HG03045 (cell line): ENCODE data around the gene KSR2.
"Not testable (repeated sequence)": the region's sequence is repeated elsewhere in the genome, so short reads cannot be mapped to it uniquely, and the experiment has no call there.

Experiments used
- ATAC-seq: cut with Tn5 transposase; IDR thresholded peaks from one replicate; pipeline ENCODE4 v1.9.1; 2021; ENCODE audit warnings: mild to moderate bottlenecking, moderate library complexity; ENCODE audit not compliant: unreplicated experiment

KSR2 gene

GRCh38 chr12:117829108-117829507, 139.7 kb downstream of the KSR2 start:
- no peak for ATAC-seq

GRCh38 chr12:117827660-117828059, 141.1 kb downstream of the KSR2 start:
- no peak for ATAC-seq

- ATAC-seq: no peak
Observed at GRCh38 chr12:117825827-117826226, 143.0 kb downstream of the KSR2 start.

GRCh38 chr12:117821480-117822175, 147.2 kb downstream of the KSR2 start:
- ATAC-seq: no peak

- ATAC-seq: no peak
Observed at GRCh38 chr12:117820216-117820907, 148.4 kb downstream of the KSR2 start.

GRCh38 chr12:117819160-117819559, 149.6 kb downstream of the KSR2 start:
- no peak for ATAC-seq

- no peak for ATAC-seq
Observed at GRCh38 chr12:117818400-117818799, 150.4 kb downstream of the KSR2 start.

- no peak for ATAC-seq
Observed at GRCh38 chr12:117809509-117809908, 159.3 kb downstream of the KSR2 start.

- no peak for ATAC-seq
Observed at GRCh38 chr12:117807946-117808345, 160.8 kb downstream of the KSR2 start.

- ATAC-seq: no peak
Observed at GRCh38 chr12:117807355-117807754, 161.4 kb downstream of the KSR2 start.

- no peak for ATAC-seq
Observed at GRCh38 chr12:117805865-117806264, 162.9 kb downstream of the KSR2 start.

- ATAC-seq: no peak
Observed at GRCh38 chr12:117803001-117803400, 165.8 kb downstream of the KSR2 start.

GRCh38 chr12:117800711-117801110, 168.1 kb downstream of the KSR2 start:
- ATAC-seq: not testable (repeated sequence)

GRCh38 chr12:117797202-117797601, 171.6 kb downstream of the KSR2 start:
- ATAC-seq: no peak

GRCh38 chr12:117792877-117793424, 175.8 kb downstream of the KSR2 start:
- ATAC-seq: no peak

GRCh38 chr12:117792471-117792870, 176.3 kb downstream of the KSR2 start:
- ATAC-seq: no peak

GRCh38 chr12:117790948-117791347, 177.8 kb downstream of the KSR2 start:
- ATAC-seq: no peak

- no peak for ATAC-seq
Observed at GRCh38 chr12:117790198-117790597, 178.6 kb downstream of the KSR2 start.

- no peak for ATAC-seq
Observed at GRCh38 chr12:117789195-117789912, 179.4 kb downstream of the KSR2 start.

GRCh38 chr12:117778656-117779055, 190.1 kb downstream of the KSR2 start:
- ATAC-seq: no peak

GRCh38 chr12:117774941-117775775, 193.6 kb downstream of the KSR2 start:
- no peak for ATAC-seq
